GM12875 (cell line): ENCODE measurements around the gene FAM151B.

Experiments used
- H3K4me3 ChIP-seq: one replicate; pipeline ENCODE4 v1.5.1; 2011; ENCODE audit warnings: low read depth, low read length, control low read depth
- CTCF ChIP-seq: IDR thresholded peaks from 2 replicates; pipeline ENCODE4 v1.5.1; 2011; ENCODE audit warnings: low read depth, mild to moderate bottlenecking, control low read depth, inconsistent platforms, low read length, moderate library complexity, borderline replicate concordance; ENCODE audit not compliant: insufficient read depth

The FAM151B gene

GRCh38 chr5:80584770-80585169, 96.9 kb downstream of the FAM151B start:
- no peak for TF ChIP-seq CTCF
- H3K4me3 ChIP-seq = no peak overlapping the region

- TF ChIP-seq CTCF = no peak
- H3K4me3 ChIP-seq = no peak overlapping the region
These were observed 101.1 kb downstream of the FAM151B start for GRCh38 chr5:80588858-80589540.

GRCh38 chr5:80590766-80591165, 102.9 kb downstream of the FAM151B start:
- H3K4me3 ChIP-seq = no peak overlapping the region
- TF ChIP-seq CTCF = no peak

GRCh38 chr5:80591352-80591751, 103.5 kb downstream of the FAM151B start:
- TF ChIP-seq CTCF = no peak
- no peak overlapping the region for H3K4me3 ChIP-seq

- TF ChIP-seq CTCF = no peak
- no peak overlapping the region for H3K4me3 ChIP-seq
These were observed 104.2 kb downstream of the FAM151B start for GRCh38 chr5:80592105-80592504.
